ENCODE measurements around the gene RNF223.
"Not testable (repeated sequence)": the region's sequence is repeated elsewhere in the genome, so short reads cannot be mapped to it uniquely, and the experiment has no call there.

Gene RNF223

DNA sequence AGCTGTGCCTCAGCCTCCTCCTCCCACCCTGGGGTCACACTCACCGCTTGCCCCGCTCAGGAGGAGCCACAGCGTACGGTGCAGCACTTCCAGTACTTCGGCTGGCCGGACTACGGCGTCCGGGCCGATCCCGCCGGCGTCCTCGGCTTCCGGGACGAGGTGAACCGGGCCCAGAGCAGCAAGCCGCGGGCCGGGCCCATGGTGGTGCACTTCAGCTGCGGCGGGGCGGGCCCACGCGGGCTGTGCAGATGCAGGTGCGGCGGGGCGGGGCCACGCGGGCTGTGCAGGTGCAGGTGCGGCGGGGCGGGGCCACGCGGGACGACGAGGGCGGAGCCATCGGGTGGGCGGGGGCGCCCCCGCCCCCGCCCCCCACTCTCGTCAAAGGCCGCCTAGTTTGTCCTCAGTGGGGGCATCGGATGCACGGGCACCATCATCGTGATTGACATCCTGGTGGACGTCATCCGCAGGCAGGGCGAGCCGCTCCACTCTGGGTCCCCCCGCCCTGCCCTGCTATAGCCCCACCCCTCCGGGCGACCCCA, 5.5 kb downstream of the RNF223 start:
- FAIRE-seq: no peak
- DNase-seq (ENCODE audit: insufficient read length, low spot score): peak; percentile 63
- TF ChIP-seq PAX5 (IDR thresholded peaks at IDR 0.05; ENCODE audit: insufficient read depth, low read length, severe bottlenecking) (no peak), POU2F2 (IDR thresholded peaks at IDR 0.05; ENCODE audit: low read depth, low read length) (no peak), SPI1 (IDR thresholded peaks at IDR 0.05; ENCODE audit: low read depth, low read length) (no peak), TAF1 (IDR thresholded peaks at IDR 0.05; ENCODE audit: low read depth, low read length) (no peak), POLR2AphosphoS5 (IDR thresholded peaks at IDR 0.05; ENCODE audit: low read depth, low read length) (no peak), POLR2A (IDR thresholded peaks at IDR 0.05; ENCODE audit: low read depth, low read length) (no peak)

DNA sequence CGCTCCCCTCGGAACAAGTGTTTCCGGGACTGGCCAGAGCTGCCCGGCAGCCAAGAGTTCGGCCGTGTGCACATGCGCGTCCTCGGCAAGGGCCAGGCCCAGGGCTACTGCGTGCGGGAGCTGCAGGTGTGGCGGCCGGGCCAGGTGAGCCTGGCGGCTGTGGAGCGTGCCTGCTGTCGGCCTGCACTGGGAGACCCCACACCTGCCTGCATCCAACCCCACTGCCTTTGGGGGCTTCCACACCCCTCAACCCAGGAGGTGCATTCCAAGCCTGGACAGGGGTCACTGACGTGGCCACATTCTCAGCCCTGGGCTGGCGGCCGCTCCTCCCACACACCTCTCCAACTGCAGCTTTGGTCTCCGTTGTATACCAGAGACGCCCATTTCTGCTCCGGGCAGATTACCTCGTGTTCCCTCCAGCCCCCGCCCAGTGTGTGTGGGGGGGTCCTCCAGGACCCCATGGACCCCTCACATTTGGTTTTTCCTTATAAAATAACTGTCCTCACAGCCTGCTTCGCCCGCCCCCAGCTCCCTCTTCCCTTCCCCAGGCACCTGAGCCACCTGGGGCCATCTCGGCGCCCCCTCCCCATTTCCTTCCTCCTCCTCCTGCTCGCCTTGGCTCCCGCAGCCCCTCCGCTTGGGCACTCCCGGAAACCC, 6.1 kb downstream of the RNF223 start:
- DNase-seq (ENCODE audit: insufficient read length, low spot score) (no peak), FAIRE-seq (no peak)
- TF ChIP-seq POU2F2 (IDR thresholded peaks at IDR 0.05; ENCODE audit: low read depth, low read length) (no peak), SPI1 (IDR thresholded peaks at IDR 0.05; ENCODE audit: low read depth, low read length) (no peak), PAX5 (IDR thresholded peaks at IDR 0.05; ENCODE audit: insufficient read depth, low read length, severe bottlenecking) (no peak), POLR2AphosphoS5 (IDR thresholded peaks at IDR 0.05; ENCODE audit: low read depth, low read length) (no peak), POLR2A (IDR thresholded peaks at IDR 0.05; ENCODE audit: low read depth, low read length) (no peak), TAF1 (IDR thresholded peaks at IDR 0.05; ENCODE audit: low read depth, low read length) (no peak)

DNA sequence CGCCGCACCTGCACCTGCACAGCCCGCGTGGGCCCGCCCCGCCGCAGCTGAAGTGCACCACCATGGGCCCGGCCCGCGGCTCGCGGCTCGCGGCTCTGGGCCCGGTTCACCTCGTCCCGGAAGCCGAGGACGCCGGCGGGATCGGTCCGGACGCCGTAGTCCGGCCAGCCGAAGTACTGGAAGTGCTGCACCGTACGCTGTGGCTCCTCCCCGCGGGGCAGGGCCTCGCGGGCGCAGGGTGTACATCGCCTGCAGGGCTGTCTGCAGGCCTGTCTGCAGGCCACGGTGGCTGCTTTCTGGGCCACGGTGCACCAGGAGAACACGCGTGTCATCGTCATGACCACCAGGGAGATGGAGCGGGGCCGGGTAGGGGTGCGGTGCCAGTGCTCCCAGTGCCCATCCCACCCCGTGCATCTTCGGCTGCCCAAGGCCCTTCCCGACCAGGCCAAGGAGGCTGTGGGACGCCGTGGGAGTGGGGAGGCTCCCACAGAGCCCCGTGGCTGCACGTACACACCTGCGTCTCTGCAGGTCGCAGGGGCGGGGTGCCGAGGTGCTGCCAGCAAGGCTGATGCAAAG, 6.7 kb downstream of the RNF223 start:
- FAIRE-seq (no peak), DNase-seq (ENCODE audit: insufficient read length, low spot score) (no peak)
- TF ChIP-seq POLR2AphosphoS5 (IDR thresholded peaks at IDR 0.05; ENCODE audit: low read depth, low read length) (no peak), TAF1 (IDR thresholded peaks at IDR 0.05; ENCODE audit: low read depth, low read length) (no peak), POLR2A (IDR thresholded peaks at IDR 0.05; ENCODE audit: low read depth, low read length) (no peak), PAX5 (IDR thresholded peaks at IDR 0.05; ENCODE audit: insufficient read depth, low read length, severe bottlenecking) (no peak), POU2F2 (IDR thresholded peaks at IDR 0.05; ENCODE audit: low read depth, low read length) (no peak), SPI1 (IDR thresholded peaks at IDR 0.05; ENCODE audit: low read depth, low read length) (no peak)

DNA sequence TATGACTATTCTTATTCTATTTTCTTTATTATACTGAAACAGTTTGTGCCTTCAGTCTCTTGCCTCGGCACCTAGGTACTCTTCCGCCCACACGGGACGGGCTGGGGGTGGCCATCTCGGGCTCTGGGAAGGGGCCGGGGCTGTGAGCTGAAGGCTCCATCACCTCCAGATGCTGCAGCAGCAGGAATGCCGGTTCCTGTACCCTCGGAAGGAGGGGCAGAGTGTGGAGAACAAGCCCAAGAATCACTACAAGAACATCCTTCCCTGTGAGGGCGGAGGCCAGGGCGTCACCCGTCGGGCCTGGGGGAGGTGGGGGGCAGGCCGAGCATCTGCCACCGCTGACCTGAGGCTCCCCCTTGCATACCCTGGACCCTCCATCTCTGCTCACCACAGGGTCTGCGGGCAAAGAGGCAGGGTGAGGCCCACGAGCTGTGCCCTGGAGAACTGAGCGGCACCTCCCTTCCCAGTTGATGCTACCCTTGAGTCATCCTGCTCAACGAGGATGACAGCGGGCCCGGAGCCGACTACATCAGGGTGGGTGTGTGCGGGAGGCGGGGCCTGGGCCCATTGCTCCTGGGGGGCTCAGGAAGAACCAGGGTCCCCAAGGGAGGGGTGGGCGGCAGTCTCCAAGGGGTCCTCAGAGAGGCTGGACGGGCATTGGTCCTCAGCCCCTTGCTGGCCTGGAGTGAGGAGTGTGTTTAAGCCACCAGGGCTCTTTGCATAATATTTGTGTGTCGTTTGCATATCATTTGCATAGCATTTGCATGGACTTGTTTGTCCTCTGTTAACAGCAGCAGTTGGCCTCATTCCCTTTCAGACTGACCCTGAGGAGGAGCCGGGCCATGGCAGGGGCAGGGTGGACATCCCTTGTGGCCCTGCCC, 7.5 kb downstream of the RNF223 start:
- FAIRE-seq (no peak), DNase-seq (ENCODE audit: insufficient read length, low spot score) (no peak)
- TF ChIP-seq POLR2A (IDR thresholded peaks at IDR 0.05; ENCODE audit: low read depth, low read length) (no peak), POLR2AphosphoS5 (IDR thresholded peaks at IDR 0.05; ENCODE audit: low read depth, low read length) (no peak), POU2F2 (IDR thresholded peaks at IDR 0.05; ENCODE audit: low read depth, low read length) (peak; percentile 91)

DNA sequence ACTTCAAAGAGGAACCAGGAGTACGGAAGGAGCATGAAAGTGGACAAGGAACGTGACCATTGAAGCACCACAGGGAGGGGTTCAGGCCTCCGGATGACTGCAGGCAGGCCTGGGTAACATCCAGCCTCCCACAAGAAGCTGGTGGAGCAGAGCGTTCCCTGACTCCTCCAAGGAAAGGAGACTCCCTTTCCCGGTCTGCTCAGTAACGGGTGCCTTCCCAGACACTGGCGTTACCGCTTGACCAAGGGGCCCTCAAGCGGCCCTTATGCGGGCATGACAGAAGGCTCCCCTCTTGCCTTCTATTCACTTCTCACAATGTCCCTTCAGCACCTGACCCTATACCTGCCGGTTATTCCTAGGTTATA, 8.2 kb downstream of the RNF223 start:
- DNase-seq (ENCODE audit: insufficient read length, low spot score); FAIRE-seq: not testable (repeated sequence)

DNA sequence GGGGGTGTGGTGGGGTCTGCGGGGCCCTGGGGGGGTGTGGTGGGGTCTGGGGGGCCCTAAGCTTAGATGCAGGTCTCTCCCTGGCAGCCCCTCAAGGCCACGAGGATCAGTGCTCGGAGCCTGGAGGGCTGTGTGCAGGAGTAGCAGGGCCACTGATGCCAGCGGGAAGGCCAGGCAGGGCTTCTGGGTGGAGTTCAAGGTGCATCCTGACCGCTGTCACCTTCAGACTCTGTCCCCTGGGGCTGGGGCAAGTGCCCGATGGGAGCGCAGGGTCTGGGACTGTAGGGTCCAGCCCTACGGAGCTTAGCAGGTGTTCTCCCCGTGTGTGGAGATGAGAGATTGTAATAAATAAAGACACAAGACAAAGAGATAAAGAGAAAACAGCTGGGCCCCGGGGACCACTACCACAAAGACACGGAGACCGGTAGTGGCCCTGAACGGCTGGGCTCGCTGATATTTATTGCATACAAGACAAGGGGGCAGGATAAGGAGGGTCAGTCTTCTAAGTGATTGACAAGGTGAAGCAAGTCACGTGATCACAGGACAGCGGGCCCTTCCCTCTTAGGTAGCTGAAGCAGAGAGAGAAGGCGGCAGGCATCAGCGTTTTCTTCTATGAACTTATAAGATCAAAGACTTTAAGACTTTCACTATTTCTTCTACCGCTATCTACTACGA, 8.7 kb downstream of the RNF223 start:
- DNase-seq (ENCODE audit: insufficient read length, low spot score): no peak
- FAIRE-seq: peak; percentile 20
- TF ChIP-seq POLR2A (IDR thresholded peaks at IDR 0.05; ENCODE audit: low read depth, low read length) (no peak), SPI1 (IDR thresholded peaks at IDR 0.05; ENCODE audit: low read depth, low read length) (no peak), POLR2AphosphoS5 (IDR thresholded peaks at IDR 0.05; ENCODE audit: low read depth, low read length) (no peak), PAX5 (IDR thresholded peaks at IDR 0.05; ENCODE audit: insufficient read depth, low read length, severe bottlenecking) (no peak), POU2F2 (IDR thresholded peaks at IDR 0.05; ENCODE audit: low read depth, low read length) (no peak), TAF1 (IDR thresholded peaks at IDR 0.05; ENCODE audit: low read depth, low read length) (no peak)

DNA sequence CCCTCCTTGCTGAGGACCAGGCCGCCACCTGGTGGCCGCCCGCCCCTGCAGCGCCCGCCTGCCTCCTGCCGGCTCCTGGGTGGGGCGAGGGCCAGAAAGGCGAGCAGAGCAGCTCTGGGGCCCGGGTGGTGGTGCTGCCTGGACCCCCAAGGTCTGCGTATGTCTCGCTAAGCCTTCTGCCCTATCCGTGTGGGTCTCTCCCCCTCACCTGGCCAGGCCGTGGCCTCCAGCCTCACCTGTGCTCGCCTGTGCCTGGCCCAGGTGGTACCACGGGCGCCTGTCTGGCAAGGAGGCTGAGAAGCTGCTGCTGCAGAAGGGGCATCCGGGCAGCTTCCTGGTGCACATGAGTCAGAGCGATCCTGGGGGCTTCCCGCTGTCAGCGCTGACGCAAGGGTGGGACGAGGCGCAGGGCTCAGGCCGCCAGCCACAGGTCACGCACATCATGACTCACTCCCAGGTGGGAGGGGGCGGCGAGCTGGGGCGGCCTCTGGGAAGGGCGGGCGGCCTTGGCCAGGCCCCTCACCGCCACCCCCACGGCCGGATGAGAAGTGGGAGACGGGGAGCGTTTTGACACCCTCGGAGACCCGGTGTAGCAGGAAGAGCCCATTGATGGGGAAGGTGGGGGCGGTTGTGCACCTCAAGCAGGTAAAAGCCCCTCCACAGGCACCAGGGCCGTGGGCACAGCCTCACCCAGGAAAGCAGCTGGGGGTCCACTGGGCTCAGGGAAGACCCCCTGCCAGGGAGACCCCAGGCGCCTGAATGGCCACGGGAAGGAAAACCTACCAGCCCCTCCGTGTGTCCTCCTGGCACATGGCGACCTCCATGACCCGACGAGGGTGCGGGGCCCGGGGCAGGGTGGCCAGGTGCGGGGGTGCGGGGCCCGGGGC, 9.9 kb downstream of the RNF223 start:
- DNase-seq (ENCODE audit: insufficient read length, low spot score): peak; percentile 93
- peak; percentile 97 for FAIRE-seq
- TF ChIP-seq POLR2AphosphoS5 (IDR thresholded peaks at IDR 0.05; ENCODE audit: low read depth, low read length) (peak; percentile 54; the same call in 1 of the 2 replicates), POU2F2 (IDR thresholded peaks at IDR 0.05; ENCODE audit: low read depth, low read length) (peak; percentile 82), TAF1 (IDR thresholded peaks at IDR 0.05; ENCODE audit: low read depth, low read length) (no peak), SPI1 (IDR thresholded peaks at IDR 0.05; ENCODE audit: low read depth, low read length) (0 out of 2 replicates have a peak, but pooled peaks have one; percentile 10), PAX5 (IDR thresholded peaks at IDR 0.05; ENCODE audit: insufficient read depth, low read length, severe bottlenecking) (peak; percentile 14), POLR2A (IDR thresholded peaks at IDR 0.05; ENCODE audit: low read depth, low read length) (peak; percentile 69)

DNA sequence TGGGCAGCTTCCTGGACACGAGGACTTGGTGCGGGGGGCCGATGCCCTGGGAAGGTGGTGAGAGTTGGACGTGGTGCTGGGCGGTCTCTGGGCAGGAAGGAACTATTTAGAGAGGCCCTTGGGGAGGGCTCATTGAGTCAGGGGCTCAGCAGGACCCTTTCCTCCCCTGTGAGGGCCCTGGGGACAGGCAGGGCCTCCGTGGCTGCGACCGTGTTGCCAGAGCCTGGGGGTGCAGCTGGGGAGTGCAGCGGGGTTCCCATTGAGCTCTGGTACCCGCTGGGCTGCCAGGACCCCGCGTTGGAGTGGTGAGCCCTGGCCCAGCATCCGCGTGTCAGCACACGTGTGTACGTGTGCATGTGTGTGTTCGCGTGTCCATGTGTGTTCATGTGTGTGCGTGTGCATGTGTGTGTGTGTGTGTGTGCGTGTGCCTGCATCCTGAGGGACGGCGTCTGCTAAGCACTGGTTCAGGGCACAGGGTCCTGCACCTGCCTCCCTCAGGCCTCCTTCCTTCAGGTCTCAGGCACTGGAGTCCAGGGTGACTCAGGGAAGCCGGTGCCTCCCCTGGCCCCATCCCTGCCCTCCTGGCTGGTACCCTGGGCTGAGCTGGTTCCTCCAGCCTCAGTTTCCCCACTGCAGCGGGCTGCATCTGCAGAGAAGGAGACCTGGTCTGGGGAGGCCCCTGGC, 10.7 kb downstream of the RNF223 start:
- FAIRE-seq: no peak
- no peak for TF ChIP-seq TAF1 (IDR thresholded peaks at IDR 0.05; ENCODE audit: low read depth, low read length)
- TF ChIP-seq POLR2AphosphoS5 (IDR thresholded peaks at IDR 0.05; ENCODE audit: low read depth, low read length): no peak; the same call in 1 of the 2 replicates
- TF ChIP-seq POLR2A (IDR thresholded peaks at IDR 0.05; ENCODE audit: low read depth, low read length): no peak
- TF ChIP-seq SPI1 (IDR thresholded peaks at IDR 0.05; ENCODE audit: low read depth, low read length): no peak
- TF ChIP-seq PAX5 (IDR thresholded peaks at IDR 0.05; ENCODE audit: insufficient read depth, low read length, severe bottlenecking): no peak
- DNase-seq (ENCODE audit: insufficient read length, low spot score): no peak

Data from GM12891 (cell line).